Anterior cingulate cortex (tissue), 58 donors: ENCODE measurements around the gene SALL3.
"Not testable (repeated sequence)": the region's sequence is repeated elsewhere in the genome, so short reads cannot be mapped to it uniquely, and the experiment has no call there.

Experiments used
- DNase-seq, 58 donors: peaks; one replicate each; lab custom pipeline; 2025; lab: John Stamatoyannopoulos, UW

The SALL3 gene

DNA sequence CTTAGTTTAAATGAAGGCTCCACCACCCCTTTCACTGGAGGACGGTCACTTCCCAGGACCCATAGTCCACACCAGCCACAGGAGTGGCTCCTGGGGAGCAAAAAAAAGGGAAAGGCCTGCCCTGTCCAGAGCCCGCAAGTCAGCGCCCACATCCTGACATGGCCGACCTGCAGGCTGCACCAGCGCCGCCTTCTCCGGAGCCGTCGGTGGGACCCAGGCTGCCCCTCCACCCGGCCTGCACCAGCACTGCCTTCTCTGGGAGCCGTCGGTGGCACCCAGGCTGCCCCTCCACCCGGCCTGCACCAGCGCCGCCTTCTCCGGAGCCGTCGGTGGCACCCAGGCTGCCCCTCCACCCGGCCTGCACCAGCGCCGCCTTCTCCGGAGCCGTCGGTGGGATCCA lies 14.9 kb upstream of the SALL3 start:
- DNase-seq: not testable (repeated sequence)

DNA sequence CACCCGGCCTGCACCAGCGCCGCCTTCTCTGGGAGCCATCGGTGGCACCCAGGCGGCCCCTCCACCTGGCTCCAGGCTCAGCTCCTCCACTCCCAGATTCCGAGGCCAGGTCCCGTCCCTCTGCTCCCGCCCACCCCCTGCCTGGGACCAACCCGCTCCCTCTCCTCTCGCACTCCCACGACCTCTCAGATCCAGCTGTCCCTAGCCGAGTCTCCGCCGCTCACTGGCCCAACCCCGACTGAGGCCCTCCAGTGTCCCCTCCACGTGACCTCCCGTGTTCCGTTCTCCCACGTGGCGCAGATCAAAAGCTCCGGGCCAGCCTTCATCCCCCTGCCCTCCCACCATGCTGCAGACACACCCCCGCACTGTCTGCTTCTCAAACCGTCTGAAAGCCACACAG lies 14.4 kb upstream of the SALL3 start:
- DNase-seq: no peak

DNA sequence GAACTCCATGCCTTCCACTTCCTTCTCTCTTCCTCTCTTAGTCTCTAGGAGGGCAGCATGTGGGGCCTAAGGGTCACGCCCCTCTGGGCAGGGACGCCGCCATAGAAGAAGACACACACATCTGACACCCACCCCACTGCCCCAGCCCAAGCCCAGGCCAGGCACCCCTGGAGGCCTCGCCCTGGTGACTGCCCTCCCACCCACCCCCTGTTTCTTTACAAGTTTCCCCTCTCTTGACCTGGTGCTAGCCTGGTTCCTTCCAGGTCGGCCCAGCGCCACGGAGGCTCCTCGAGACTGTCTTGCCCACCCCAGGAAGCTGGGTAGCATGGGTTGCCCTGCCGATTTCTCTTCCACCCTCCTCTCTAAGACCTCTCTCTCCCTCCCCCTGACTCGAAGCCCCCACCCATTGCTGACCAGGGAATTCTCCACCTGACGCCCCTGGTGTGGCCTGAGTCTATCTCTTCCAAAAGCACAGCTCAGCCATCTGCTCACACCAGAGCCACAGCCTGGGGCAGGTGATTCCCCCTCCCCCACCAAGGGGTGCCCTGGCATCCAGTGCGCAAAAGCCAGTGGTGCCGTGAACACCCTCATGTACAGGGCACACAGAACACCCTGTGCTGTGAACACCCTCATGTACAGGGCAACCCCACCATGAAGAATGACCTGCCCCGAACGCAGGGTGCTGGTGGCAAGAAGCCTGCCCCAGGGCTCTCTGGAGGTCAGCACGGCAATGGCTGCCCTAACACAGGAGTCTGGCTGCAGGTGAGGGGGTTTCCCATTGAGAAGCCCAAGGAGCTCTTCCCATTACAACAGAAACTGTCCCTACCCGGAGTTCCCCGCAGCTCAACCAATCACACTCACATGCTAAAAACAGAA lies 13.5 kb upstream of the SALL3 start:
- DNase-seq: no peak

DNA sequence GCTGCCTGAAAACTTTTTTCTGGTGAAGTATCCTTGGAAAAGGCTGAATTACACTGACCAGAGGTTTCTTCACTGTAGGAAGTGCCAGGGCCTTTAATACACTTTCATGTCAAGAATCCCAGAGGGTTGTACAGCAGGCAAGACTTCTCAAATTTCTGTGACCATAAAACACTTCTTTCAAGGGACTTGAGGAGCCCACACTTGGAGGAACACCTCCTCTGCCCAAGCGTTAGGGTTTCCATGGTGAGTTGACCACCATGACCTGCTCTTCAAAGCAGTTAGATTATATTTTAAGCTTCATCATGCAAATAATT lies 12.9 kb upstream of the SALL3 start:
- no peak for DNase-seq

DNA sequence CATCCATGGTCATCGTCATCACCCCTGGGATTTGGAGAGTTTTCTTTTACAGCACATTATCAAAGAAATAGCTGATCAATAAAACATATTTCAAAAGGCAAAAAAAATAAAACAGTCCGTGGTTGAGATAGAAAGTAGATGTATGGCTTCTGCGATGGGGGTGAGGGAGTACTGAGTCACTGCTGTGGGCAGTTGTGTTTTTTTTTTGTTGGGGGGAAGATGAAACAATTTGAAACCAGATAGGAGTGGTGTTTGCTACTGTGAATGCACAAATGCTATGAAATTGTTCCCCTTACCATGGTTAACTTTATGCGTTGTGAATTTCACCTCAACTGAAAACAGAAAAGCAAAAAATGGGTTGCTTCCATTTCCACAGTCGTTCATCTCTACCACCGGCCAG lies 11.9 kb upstream of the SALL3 start:
- no peak for DNase-seq

DNA sequence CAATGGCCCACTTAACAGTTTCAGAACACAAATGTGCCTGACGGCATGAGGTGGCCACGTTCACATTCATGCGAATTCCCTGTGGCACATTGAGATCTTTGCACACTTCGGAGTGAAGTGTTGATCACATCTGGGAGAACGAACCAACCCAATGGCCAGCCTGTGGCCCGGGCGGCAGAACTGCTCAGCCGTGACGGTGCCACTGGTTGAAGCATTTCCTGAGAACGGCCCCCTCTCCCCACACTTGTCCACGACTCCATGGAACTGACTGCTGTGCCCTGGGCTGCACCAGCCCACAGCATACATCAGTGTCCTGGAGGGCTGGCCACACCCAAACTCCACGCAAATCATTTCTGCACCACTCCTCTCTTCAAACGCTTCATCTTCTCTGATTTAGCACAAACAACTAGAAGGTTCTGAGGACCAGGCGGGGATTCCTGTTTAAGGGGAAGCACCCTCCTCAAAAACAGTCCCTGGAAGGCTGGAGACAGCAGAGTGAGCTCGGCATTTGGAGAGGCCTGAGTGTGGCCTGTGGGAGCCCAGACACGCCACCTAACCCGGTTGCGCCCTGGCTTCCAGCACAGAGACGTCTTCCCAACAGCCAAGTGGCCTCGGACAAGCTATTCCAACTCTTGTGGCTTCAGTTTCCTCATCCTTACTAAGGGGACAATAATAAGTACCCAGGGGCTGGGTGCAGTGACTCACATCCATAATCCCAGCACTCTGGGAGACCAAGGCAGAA lies 9.9 kb upstream of the SALL3 start:
- no peak for DNase-seq

- DNase-seq: no peak
These were observed 8.8 kb upstream of the SALL3 start for GRCh38 chr18:78970774-78971333.

DNA sequence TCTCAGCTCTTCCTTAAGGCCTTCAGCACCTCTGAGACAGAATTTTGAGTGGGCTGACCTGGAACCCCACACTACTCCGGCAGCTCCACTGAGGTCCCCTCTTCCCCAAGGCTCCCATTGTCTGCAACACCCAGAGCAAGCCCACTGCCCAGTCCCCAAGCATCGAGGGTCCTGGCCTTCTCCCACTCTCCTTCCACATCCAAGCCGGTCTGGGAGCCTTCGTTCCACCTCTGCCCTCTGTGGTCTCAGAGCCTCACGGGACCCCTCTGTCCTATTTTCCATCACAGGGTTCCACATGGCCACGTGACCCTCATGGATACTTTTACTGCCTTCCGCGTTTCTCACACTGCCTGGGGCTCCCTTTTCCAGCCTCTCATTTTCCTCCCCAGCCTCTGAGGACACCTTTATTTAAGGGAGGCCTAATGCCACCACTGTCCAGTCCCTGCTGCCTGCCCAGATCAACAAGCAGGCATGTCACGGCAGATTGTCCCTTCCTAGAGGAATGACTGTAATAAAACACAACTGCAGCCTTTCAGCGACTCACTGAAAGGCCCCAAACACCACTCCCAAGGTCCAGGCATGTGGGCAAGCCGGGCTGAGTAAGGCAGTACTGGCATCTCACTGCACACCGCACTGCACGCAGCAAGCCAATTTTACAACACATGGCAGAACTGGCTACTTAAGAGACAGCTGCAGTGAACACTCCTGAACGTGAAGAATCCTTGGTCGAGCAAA lies 7.9 kb upstream of the SALL3 start:
- no peak for DNase-seq

GRCh38 chr18:78972385-78972918 lies 7.2 kb upstream of the SALL3 start:
- DNase-seq: no peak

- DNase-seq: no peak
These were observed 6.7 kb upstream of the SALL3 start for GRCh38 chr18:78972930-78973331.

DNA sequence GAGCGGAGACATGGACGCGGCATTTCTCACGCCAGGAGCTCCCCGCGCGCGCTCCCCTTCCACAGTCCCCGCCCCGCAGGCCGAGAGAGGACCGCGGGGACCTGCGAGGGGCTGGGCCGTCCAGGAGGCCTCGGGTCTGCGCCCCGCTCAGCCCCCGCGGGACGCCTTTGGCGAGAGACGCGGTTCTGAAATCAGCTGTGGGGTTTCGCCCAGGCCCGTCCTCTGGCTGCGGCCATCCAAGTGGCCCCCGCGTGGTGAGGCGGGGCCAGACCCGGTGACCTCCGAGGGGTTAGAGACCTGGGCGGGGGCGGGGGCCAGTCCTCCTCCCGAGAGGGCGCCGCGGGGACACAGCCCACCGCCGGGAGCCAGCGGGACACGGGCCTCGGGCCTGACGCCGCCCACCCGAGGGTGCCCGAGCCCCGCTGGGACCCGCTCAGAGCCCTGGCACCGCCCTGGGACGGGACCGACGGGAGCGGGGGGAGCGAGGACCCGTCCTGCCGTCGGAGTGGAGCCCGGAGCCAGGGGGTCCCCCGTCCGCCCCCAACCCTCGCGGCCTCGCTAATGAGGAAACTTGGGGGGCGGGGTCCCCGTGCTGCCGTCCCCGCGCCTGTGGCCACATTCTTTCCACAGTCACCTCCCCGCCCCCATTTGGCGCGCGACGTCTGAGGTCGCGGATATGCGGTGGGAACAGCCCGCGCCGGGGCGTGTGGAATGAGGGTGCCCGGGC lies 6.1 kb upstream of the SALL3 start:
- DNase-seq: no peak

- DNase-seq: no peak
These were observed 5.4 kb upstream of the SALL3 start for GRCh38 chr18:78974115-78974761.

- DNase-seq: no peak
These were observed 4.3 kb upstream of the SALL3 start for GRCh38 chr18:78975292-78975691.

- no peak for DNase-seq
These were observed 3.8 kb upstream of the SALL3 start for GRCh38 chr18:78975699-78976335.

DNA sequence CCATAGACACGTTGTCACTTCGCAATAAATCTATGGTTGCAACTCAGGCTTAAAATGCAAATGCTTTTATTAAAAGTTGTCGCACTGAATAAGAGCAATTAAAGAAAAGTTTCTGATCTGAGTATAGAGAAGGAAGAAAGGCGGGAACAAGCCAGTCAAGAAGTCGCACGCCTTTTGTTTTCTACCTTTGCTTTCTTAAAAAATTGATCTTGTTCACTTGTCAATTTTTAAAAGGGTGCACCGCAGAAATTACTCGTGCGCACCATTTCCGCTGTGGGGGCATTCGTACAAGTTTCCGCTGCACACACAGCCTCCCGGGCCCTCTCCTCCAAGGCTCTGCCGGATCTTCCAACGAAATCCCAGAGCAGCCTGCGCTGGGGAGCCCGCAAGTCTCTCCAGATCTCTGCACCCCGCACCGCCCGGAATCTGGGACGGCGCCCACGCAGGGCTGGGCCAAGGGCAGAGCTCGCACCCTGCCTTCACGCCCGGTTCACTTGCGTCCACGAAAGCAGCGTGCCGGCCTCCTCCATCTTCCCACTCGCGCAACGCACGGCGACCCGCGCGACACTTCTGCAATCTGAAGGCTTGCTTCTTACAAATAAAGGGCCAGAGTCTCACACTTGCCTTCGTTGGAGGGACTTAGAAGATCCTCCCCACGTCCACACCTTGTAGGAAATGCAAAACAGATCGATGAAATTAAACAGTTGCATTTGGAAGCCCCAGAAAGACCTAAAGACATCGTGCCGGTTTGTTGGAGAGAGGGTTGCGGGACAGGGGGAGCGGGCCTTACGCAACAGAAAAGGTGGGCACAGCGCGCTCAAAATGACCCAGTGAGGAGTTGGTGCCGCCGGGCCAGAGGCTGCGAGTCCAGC lies 2.6 kb upstream of the SALL3 start:
- DNase-seq: no peak

DNA sequence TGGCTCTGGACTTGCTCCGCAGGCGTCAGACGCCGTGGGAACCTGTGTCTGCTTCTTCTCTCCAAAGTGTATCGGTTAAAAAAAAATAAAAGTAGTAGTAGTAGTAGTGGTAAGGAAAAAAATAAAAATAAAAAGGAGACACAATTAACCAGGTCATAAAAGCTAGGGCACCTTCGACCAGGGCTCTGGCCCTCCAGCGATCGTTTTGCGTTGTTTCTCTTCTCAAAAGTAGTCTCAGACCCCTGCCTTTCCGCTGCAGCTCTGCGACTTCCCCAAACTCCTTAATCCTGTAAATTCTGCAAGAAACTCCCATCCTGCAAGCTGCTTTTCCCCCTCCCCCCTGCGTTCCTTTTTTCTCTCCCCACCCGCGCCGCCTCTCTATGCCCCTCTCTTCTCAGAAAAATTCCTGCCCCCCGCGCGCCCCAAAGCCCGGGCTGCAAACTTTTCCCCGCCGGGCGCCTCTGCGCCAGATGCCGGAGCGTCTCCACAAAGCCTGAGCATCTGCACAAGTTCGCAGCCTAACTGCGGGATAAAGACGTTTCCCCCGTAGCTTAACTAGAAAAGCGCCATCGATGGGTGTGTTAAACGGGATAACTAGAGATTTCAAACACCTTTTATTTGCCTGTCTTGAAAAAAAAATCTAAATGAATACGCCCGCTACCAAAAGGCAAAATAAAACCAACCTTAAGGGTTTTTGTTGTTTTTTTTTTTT lies 1.8 kb upstream of the SALL3 start:
- no peak for DNase-seq

DNA sequence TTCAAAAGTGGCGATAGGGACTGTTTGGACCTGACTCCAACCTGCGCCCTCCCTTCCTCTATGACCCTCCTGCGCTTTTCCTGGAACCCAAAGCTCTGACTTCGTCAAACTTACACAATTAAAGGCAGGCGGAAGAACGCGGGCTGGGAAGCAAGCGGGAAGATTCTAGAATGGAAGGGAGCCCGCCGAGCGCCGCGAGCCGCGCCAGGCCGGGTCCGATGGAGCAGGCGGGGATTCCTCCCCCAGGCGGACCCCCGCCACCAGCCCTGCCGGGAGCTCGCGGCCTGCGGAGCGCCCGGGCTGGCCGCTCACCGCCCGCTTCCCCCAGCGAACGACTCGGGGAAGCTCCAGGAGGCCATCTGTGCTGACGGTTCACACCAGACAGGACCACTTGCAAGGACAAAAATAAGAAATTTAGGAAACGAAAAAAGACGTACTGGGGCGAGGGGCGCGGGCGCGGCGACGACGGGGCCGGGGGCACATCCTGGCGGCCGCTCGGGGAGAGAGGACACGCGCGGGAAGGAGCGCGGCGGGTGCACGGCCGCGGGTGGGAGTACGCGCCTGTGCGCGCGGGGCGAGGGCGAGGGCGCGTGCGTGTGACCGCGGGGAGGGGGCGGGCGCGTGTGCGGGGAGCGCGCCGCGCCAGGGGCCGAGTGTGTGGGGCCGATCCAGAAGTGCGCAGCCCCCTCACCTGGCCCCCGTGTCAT lies 1.1 kb upstream of the SALL3 start:
- DNase-seq: peak in 4 of 58 donors; percentile 33 to 77 (median 42)
